ENCODE results near the gene RTEL1.
"Not testable (repeated sequence)": the region's sequence is repeated elsewhere in the genome, so short reads cannot be mapped to it uniquely, and the experiment has no call there.

The RTEL1 gene

GRCh38 chr20:63627129-63627750 is 30.9 kb upstream of the RTEL1 start:
- in situ Hi-C loops (cut with HindIII; ENCODE audit: low pct_ligation_motif_present, low pct_unique_long_range_greater_than_20kb, low sequenced_read_pairs): no loop called here
- peak; percentile 91 for DNase-seq

GRCh38 chr20:63627751-63628245 is 30.3 kb upstream of the RTEL1 start:
- DNase-seq: no peak
- in situ Hi-C loops (cut with HindIII; ENCODE audit: low pct_ligation_motif_present, low pct_unique_long_range_greater_than_20kb, low sequenced_read_pairs): no loop called here

DNA sequence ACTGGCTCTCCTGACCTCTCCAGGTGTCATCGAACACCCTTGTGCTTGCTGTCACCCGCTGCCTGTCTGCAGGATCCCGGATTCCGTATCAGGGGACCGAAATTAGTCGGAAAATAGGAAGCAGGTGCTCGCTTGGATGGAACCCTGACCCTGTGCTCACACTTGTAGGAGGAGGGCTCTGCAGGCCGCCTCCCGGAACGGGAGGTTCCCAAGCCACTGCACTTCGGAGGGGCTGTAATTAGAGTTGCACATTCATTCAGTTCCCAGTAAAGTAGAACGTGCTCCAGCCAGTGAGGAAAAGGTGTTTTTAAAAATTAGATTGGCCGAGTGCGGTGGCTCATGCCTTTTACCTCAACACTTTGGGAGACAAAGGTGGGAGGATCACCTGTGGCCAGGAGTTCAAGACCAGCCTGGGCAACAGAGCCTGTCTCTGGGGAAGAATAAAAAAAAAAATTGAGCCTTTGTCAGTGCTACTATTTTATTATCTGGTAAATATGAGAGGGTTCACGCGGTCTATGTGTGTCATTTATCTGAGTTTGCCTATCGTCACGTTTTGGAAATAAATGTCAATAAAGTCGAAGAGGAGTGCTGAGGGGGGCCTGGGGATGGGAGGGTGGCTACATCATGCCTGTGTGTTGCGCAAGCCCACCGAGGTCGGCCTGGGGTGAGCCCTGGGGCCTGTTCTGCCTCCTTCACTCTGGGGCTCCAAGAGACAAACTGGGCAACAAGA is 29.7 kb upstream of the RTEL1 start:
- in situ Hi-C loops (cut with HindIII; ENCODE audit: low pct_ligation_motif_present, low pct_unique_long_range_greater_than_20kb, low sequenced_read_pairs): no loop called here
- peak; percentile 75 for DNase-seq

DNA sequence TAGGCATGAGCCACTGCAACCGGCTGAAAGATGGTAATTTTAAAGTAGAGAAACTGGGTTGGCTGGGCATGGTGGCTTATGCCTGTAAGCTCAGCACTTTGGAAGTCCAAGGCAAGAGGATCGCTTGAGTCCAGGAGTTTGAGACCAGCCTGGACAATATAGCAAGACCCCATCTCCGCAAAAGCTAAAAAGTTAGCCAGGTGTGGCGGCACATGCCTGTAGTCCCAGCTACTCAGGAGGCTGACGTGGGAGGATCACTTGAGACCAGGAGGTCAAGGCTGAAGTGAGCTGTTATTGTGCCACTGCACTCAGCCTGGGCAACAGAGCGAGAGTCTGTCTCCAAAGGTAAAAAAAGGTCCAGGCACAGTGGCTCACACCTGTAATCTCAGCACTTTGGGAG is 27.2 kb upstream of the RTEL1 start:
- DNase-seq; in situ Hi-C loops (cut with HindIII; ENCODE audit: low pct_ligation_motif_present, low pct_unique_long_range_greater_than_20kb, low sequenced_read_pairs): not testable (repeated sequence)

DNA sequence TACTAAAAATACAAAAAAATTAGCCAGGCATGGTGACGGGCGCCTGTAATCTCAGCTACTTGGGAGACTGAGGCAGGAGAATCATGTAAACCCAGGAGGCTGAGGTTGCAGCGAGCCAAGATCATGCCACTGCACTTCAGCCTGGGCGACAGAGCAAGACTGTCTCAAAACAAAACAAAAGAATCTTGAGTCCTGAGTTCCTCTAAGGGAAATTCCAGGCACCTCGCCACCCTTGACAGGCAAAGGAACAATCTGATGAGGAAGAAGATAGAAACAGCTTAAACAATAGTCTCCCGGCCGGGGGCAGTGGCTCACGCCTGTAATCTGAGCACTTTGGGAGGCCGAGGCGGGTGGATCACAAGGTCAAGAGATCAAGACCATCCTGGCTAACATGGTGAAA is 26.7 kb upstream of the RTEL1 start:
- in situ Hi-C loops (cut with HindIII; ENCODE audit: low pct_ligation_motif_present, low pct_unique_long_range_greater_than_20kb, low sequenced_read_pairs): not testable (repeated sequence)
- peak; percentile 22 for DNase-seq

DNA sequence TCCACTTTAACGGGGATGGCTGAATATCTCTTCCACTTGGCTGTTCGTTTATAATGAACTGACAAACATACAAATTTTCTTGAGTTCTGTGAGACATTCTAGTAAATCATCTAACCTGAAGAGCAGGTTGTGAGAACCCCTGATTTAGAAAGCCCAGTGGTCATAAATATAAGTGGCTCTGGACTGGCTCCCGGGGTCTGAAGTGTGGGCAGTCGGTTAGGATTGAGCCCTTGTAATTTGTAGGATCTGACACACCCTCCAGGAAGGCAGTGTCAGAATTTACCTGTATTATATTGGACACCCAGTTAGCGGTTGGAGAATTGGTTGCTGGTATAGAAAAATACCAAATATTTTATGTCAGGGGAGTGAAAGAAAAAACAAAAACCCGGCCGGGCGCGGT is 24.4 kb upstream of the RTEL1 start:
- in situ Hi-C loops (cut with HindIII; ENCODE audit: low pct_ligation_motif_present, low pct_unique_long_range_greater_than_20kb, low sequenced_read_pairs): no loop called here
- DNase-seq: no peak

- DNase-seq: no peak
Measured at GRCh38 chr20:63635431-63636141, 22.5 kb upstream of the RTEL1 start.

GRCh38 chr20:63636752-63637628 is 21.1 kb upstream of the RTEL1 start:
- in situ Hi-C loops (cut with HindIII; ENCODE audit: low pct_ligation_motif_present, low pct_unique_long_range_greater_than_20kb, low sequenced_read_pairs): no loop called here
- DNase-seq: no peak

More at GRCh38 chr20:63635431-63636141, 22.5 kb upstream of the RTEL1 start:
- in situ Hi-C loops (cut with HindIII; ENCODE audit: low pct_ligation_motif_present, low pct_unique_long_range_greater_than_20kb, low sequenced_read_pairs): no loop called here

- in situ Hi-C loops (cut with HindIII; ENCODE audit: low pct_ligation_motif_present, low pct_unique_long_range_greater_than_20kb, low sequenced_read_pairs): no loop called here
- DNase-seq: no peak
Measured at GRCh38 chr20:63639093-63639975, 18.8 kb upstream of the RTEL1 start.

GRCh38 chr20:63640086-63640485 is 18.0 kb upstream of the RTEL1 start:
- in situ Hi-C loops (cut with HindIII; ENCODE audit: low pct_ligation_motif_present, low pct_unique_long_range_greater_than_20kb, low sequenced_read_pairs): no loop called here
- no peak for DNase-seq

GRCh38 chr20:63640686-63641085 is 17.4 kb upstream of the RTEL1 start:
- DNase-seq; in situ Hi-C loops (cut with HindIII; ENCODE audit: low pct_ligation_motif_present, low pct_unique_long_range_greater_than_20kb, low sequenced_read_pairs): not testable (repeated sequence)

GRCh38 chr20:63641146-63641791 is 16.8 kb upstream of the RTEL1 start:
- DNase-seq: no peak
- in situ Hi-C loops (cut with HindIII; ENCODE audit: low pct_ligation_motif_present, low pct_unique_long_range_greater_than_20kb, low sequenced_read_pairs): no loop called here

DNA sequence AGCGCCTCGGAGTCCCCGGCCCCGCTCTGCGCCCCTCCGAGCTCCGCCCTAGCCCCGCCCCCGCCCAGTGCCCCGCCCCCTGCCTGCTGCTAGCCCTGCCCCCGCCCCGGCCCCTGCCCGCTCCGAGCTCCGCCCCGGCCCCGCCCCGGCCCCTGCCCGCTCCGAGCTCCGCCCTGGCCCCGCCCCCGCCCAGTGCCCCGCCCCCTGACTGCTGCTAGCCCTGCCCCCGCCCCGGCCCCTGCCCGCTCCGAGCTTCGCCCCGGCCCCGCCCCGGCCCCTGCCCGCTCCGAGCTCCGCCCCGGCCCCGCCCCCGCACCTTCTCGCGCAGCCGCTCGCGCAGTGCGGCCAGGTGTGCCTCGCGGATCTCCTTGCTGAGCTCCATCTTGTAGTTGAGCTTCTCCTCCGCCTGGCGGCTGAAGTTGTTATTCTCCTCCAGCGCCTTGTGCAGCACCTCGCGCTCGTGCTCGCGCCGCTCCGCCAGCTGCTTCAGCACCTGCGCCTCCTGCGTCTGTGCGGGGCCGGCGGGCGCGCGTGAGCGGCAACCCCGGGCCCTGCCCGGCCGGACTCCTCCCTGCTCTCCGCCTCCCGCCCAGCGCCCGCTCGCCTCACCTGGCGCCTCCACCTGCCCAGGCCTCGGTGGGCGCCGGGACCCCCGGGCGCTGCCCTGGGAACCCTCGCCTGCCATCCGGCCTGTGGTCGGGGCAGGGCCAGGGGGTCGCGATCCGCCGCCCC is 16.2 kb upstream of the RTEL1 start:
- peak; percentile 67 for DNase-seq
- in situ Hi-C loops (cut with HindIII; ENCODE audit: low pct_ligation_motif_present, low pct_unique_long_range_greater_than_20kb, low sequenced_read_pairs): no loop called here

GRCh38 chr20:63642527-63643247 is 15.4 kb upstream of the RTEL1 start:
- DNase-seq: no peak
- in situ Hi-C loops (cut with HindIII; ENCODE audit: low pct_ligation_motif_present, low pct_unique_long_range_greater_than_20kb, low sequenced_read_pairs): no loop called here

GRCh38 chr20:63643499-63643898 is 14.6 kb upstream of the RTEL1 start:
- in situ Hi-C loops (cut with HindIII; ENCODE audit: low pct_ligation_motif_present, low pct_unique_long_range_greater_than_20kb, low sequenced_read_pairs): no loop called here
- no peak for DNase-seq

DNA sequence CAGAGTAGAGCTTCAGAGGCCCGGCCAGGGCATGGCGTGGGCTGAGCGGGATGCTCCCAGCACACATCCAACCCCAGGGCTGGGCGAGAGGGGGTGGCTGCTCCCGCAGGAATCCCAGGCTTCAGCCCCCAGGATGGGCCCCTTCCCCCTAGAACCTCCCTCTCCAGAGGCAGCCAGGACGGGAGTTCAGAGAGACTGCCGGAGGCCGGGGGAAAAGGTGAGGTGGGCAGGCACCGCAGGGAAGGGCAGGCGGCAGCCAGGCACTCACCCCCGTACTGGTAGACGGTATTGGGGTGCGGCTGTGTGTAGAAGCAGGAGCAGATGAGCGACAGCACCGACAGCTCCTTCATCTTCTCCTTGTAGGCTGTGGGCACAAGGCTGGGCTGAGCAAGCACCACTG is 14.2 kb upstream of the RTEL1 start:
- in situ Hi-C loops (cut with HindIII; ENCODE audit: low pct_ligation_motif_present, low pct_unique_long_range_greater_than_20kb, low sequenced_read_pairs): no loop called here
- DNase-seq: no peak
